ENCODE results near the gene RSRC1. TPM values are rescaled to one million over a fixed set of nuclear protein-coding genes. Genes with fewer than 3 reads are reported as not detected.

RSRC1 gene
- total and polyA plus RNA-seq, 2 of the 8 experiments (the other 6 are each of a cell fraction or from before 2014, with no cell fraction given), result 2.0 to 27.9 TPM

DNA sequence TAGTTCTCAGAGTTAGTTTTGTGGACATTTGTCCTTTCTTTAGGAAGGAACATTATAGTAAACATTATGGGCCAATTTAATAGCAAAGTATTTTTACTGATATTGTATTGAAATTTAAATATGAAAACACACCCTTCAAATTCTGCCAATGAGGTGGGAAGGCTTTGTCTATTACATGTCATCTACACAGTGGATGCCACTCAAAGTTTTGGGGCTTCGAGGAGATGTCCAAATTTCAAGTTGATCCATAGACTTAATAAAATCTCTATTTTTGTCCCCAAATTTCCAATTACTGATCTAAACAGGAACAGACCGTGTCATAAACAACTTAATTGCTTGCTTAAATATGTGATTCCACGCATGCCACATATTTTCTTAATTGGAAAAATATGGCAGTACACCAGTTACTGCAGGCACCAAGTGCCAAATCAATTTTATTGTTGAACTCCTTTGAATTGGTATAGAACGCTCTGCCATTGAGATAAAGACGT is 5.4 kb upstream of the RSRC1 start:
- no peaks in the 10 kb centered on the region for H3K79me2 ChIP-seq (ENCODE audit: control insufficient read depth in 1 of 2, insufficient read depth in 2 of 2, low read length in 2 of 2)
- peaks cover 26% of the 10 kb centered on the region; the same call in 1 of the 2 replicates for H3K23me2 ChIP-seq (ENCODE audit: low read depth, low read length)
- no peaks in the 10 kb centered on the region for H3K9me3 ChIP-seq (ENCODE audit: insufficient read depth in 2 of 2, low read depth in 1 of 2, low read length in 1 of 2)
- no peak overlapping the region for H2BK120ac ChIP-seq (replicated peaks; ENCODE audit: low read depth, low read length)
- H4K5ac ChIP-seq (ENCODE audit: insufficient read length, low read depth, low read length), result no peak overlapping the region
- DNase-seq (ENCODE audit: low read depth in 1 of 2, low spot score in 2 of 2) (no peak), FAIRE-seq (no peak)
- H2AK5ac ChIP-seq (ENCODE audit: low read depth, low read length), result no peak overlapping the region
- H3K27me3 ChIP-seq (replicated peaks in 1 of 4; ENCODE audit: control insufficient read depth in 3 of 4, extremely low read depth in 1 of 4, insufficient read depth in 3 of 4, low read length in 3 of 4), result peaks cover 69 to 99% (median 87%) of the 10 kb centered on the region in 4 experiments
- 18% methylated on average over 5 of the region's 5 CpGs; no CpG with 5 or more reads in 1 of the 2 experiments for WGBS, 2 experiments (ENCODE audit: extremely low coverage in 1 of 2, insufficient coverage in 1 of 2, insufficient read length in 1 of 2, insufficient replicate concordance in 2 of 2, low coverage in 1 of 2, low lambda C conversion rate in 2 of 2, missing lambda C conversion rate in 1 of 2)
- no peak overlapping the region for H3K27ac ChIP-seq (ENCODE audit: low read depth, low read length)
- POLR2A ChIA-PET (ENCODE audit: partially characterized antibody), result interaction anchor here (0.6 to 0.8 kb wide), 3 partner anchors 13 to 208 kb away, joined by 3 read pairs; no protein-coding TSS in a partner anchor
- no peak overlapping the region for H3K4ac ChIP-seq (replicated peaks; ENCODE audit: insufficient read length, low read depth, low read length)
- H2AFZ ChIP-seq (ENCODE audit: low read length), result no peak overlapping the region
- H2BK15ac ChIP-seq (ENCODE audit: low read length), result no peak overlapping the region
- H4K20me1 ChIP-seq (replicated peaks in 1 of 2; ENCODE audit: control insufficient read depth in 1 of 2, insufficient read depth in 2 of 2, low read length in 2 of 2), result peaks cover 2 to 15% of the 10 kb centered on the region in 2 experiments
- no peak overlapping the region for H2BK20ac ChIP-seq (ENCODE audit: low read length)
- no peak overlapping the region for H3K18ac ChIP-seq (ENCODE audit: extremely low read depth, low read length)
- no peak overlapping the region for H2BK12ac ChIP-seq (ENCODE audit: low read depth, low read length)
- H4K91ac ChIP-seq (replicated peaks; ENCODE audit: insufficient read length, low read length), result no peak overlapping the region
- no peak overlapping the region for H2BK5ac ChIP-seq (ENCODE audit: low read depth, low read length)
- H3K56ac ChIP-seq (replicated peaks; ENCODE audit: insufficient read length, low read depth, low read length), result no peak overlapping the region
- peaks cover 0 to 16% (median 13%) of the 10 kb centered on the region in 4 experiments; a peak in 6 of 7 replicates for H3K4me1 ChIP-seq (replicated peaks in 1 of 4; ENCODE audit: control insufficient read depth in 3 of 4, insufficient read depth in 4 of 4, low read length in 3 of 4)
- no peaks in the 10 kb centered on the region for H3K79me1 ChIP-seq (ENCODE audit: low read depth, low read length)
- H3K36me3 ChIP-seq (ENCODE audit: control insufficient read depth in 2 of 4, insufficient read depth in 4 of 4, low read length in 3 of 4), result no peaks in the 10 kb centered on the region
- no peak overlapping the region for H3K14ac ChIP-seq (ENCODE audit: insufficient read length)
- peak overlapping the region; percentile 76 to 99 for H3K4me2 ChIP-seq (ENCODE audit: insufficient read depth in 1 of 2, low read depth in 2 of 2, low read length in 2 of 2)
- no peak overlapping the region for H3K23ac ChIP-seq (ENCODE audit: insufficient read length)
- peak overlapping the region in 2 of 4 experiments; percentile 34 to 56; a peak in 3 of 8 replicates for H3K4me3 ChIP-seq (ENCODE audit: extremely low read depth in 1 of 4, insufficient read depth in 2 of 4, low read depth in 3 of 4, low read length in 4 of 4)
- no peak overlapping the region for H4K8ac ChIP-seq (ENCODE audit: extremely low read depth, insufficient read depth, low read length)
- CTCF ChIA-PET (ENCODE audit: partially characterized antibody), result interaction anchor here (0.7 to 1.9 kb wide), 5 partner anchors 10 to 284 kb away, joined by 3 to 7 read pairs (median 5); no protein-coding TSS in a partner anchor
- no peak overlapping the region for H3K9ac ChIP-seq (replicated peaks in 1 of 4; ENCODE audit: extremely low read depth in 1 of 4, low read depth in 3 of 4, low read length in 3 of 4)
- peak; percentile 58; the same call in 1 of the 2 replicates for TF ChIP-seq CBX8 (IDR thresholded peaks at IDR 0.05; ENCODE audit: borderline replicate concordance, low read depth, low read length)
- TF ChIP-seq EP300 (IDR thresholded peaks at IDR 0.05; ENCODE audit: borderline replicate concordance in 1 of 2, low read depth in 2 of 2, low read length in 2 of 2), result no peak
- no peak for TF ChIP-seq SAP30 (IDR thresholded peaks at IDR 0.05; ENCODE audit: insufficient read depth, insufficient replicate concordance, low read length)
- no peak for TF ChIP-seq SP1 (IDR thresholded peaks at IDR 0.05; ENCODE audit: low read depth, low read length)

Measured in H1 (cell line).